ENCODE measurements around the gene FBXL19.

FBXL19 gene

GRCh38 chr16:30966033-30966619 is 42.8 kb downstream of the FBXL19 start:
- no peak for DNase-seq (ENCODE audit: low spot score)

GRCh38 chr16:30967795-30968194 is 44.4 kb downstream of the FBXL19 start:
- no peak for DNase-seq (ENCODE audit: low spot score)

GRCh38 chr16:30969246-30969842 is 46.0 kb downstream of the FBXL19 start:
- DNase-seq (ENCODE audit: low spot score): no peak

- no peak for DNase-seq (ENCODE audit: low spot score)
Measured at GRCh38 chr16:30971298-30971697, 47.9 kb downstream of the FBXL19 start.

- DNase-seq (ENCODE audit: low spot score): no peak
Measured at GRCh38 chr16:30972872-30973271, 49.5 kb downstream of the FBXL19 start.

- DNase-seq (ENCODE audit: low spot score): no peak
Measured at GRCh38 chr16:30974348-30974747, 51.0 kb downstream of the FBXL19 start.

GRCh38 chr16:30976486-30976885 is 53.1 kb downstream of the FBXL19 start:
- no peak for DNase-seq (ENCODE audit: low spot score)

- no peak for DNase-seq (ENCODE audit: low spot score)
Measured at GRCh38 chr16:30977502-30977901, 54.1 kb downstream of the FBXL19 start.

- DNase-seq (ENCODE audit: low spot score): no peak
Measured at GRCh38 chr16:30979170-30980022, 56.0 kb downstream of the FBXL19 start.

- no peak for DNase-seq (ENCODE audit: low spot score)
Measured at GRCh38 chr16:30980023-30980371, 56.6 kb downstream of the FBXL19 start.

GRCh38 chr16:30980434-30980833 is 57.1 kb downstream of the FBXL19 start:
- no peak for DNase-seq (ENCODE audit: low spot score)

- DNase-seq (ENCODE audit: low spot score): no peak
Measured at GRCh38 chr16:30980959-30981358, 57.6 kb downstream of the FBXL19 start.

GRCh38 chr16:30982548-30983288 is 59.3 kb downstream of the FBXL19 start:
- no peak for DNase-seq (ENCODE audit: low spot score)

GRCh38 chr16:30983289-30983889 is 60.0 kb downstream of the FBXL19 start:
- DNase-seq (ENCODE audit: low spot score): no peak

- no peak for DNase-seq (ENCODE audit: low spot score)
Measured at GRCh38 chr16:30983898-30984610, 60.7 kb downstream of the FBXL19 start.

GRCh38 chr16:30984669-30985400 is 61.5 kb downstream of the FBXL19 start, which contains the start of gene HSD3B7:
Gene HSD3B7, plus strand, starts transcription at chr16:30985207. Its CDS starts 452 bp downstream, at chr16:30985659.
- peak; percentile 77 for DNase-seq (ENCODE audit: low spot score)

- no peak for DNase-seq (ENCODE audit: low spot score)
Measured at GRCh38 chr16:30985401-30986128, 62.2 kb downstream of the FBXL19 start.

- no peak for DNase-seq (ENCODE audit: low spot score)
Measured at GRCh38 chr16:30986129-30986991, 63.0 kb downstream of the FBXL19 start.

- DNase-seq (ENCODE audit: low spot score): no peak
Measured at GRCh38 chr16:30987581-30988190, 64.3 kb downstream of the FBXL19 start.
